Middle frontal gyrus (tissue), 1 donor: ENCODE results near the gene SEMA5A.

Experiments used
- DNase-seq: peaks from one replicate; pipeline ENCODE4 v3.0.0-alpha.2; 2015; ENCODE audit warnings: low spot score; ENCODE audit errors: extremely low spot score

Gene SEMA5A

GRCh38 chr5:9440517-9440916, 105.4 kb downstream of the SEMA5A start:
- no peak for DNase-seq

GRCh38 chr5:9439531-9440292, 106.2 kb downstream of the SEMA5A start:
- no peak for DNase-seq

- DNase-seq: no peak
Observed at GRCh38 chr5:9438596-9439354, 107.1 kb downstream of the SEMA5A start.

GRCh38 chr5:9437741-9438240, 108.1 kb downstream of the SEMA5A start:
- no peak for DNase-seq

- DNase-seq: no peak
Observed at GRCh38 chr5:9431496-9432258, 114.2 kb downstream of the SEMA5A start.

- no peak for DNase-seq
Observed at GRCh38 chr5:9431151-9431495, 114.8 kb downstream of the SEMA5A start.

- no peak for DNase-seq
Observed at GRCh38 chr5:9430306-9430705, 115.6 kb downstream of the SEMA5A start.

GRCh38 chr5:9429691-9430215, 116.1 kb downstream of the SEMA5A start:
- DNase-seq: no peak

GRCh38 chr5:9428272-9428671, 117.6 kb downstream of the SEMA5A start:
- DNase-seq: no peak

GRCh38 chr5:9425710-9426109, 120.2 kb downstream of the SEMA5A start:
- no peak for DNase-seq

- no peak for DNase-seq
Observed at GRCh38 chr5:9423571-9423970, 122.3 kb downstream of the SEMA5A start.

GRCh38 chr5:9421884-9422283, 124.0 kb downstream of the SEMA5A start:
- DNase-seq: no peak

- DNase-seq: no peak
Observed at GRCh38 chr5:9419794-9420193, 126.1 kb downstream of the SEMA5A start.

GRCh38 chr5:9415566-9415965, 130.3 kb downstream of the SEMA5A start:
- DNase-seq: no peak

- no peak for DNase-seq
Observed at GRCh38 chr5:9415091-9415490, 130.8 kb downstream of the SEMA5A start.

GRCh38 chr5:9411142-9411541, 134.7 kb downstream of the SEMA5A start:
- no peak for DNase-seq

- DNase-seq: no peak
Observed at GRCh38 chr5:9409413-9409960, 136.4 kb downstream of the SEMA5A start.

- no peak for DNase-seq
Observed at GRCh38 chr5:9408964-9409363, 136.9 kb downstream of the SEMA5A start.

GRCh38 chr5:9405196-9405754, 140.6 kb downstream of the SEMA5A start:
- no peak for DNase-seq

- no peak for DNase-seq
Observed at GRCh38 chr5:9401786-9402472, 143.9 kb downstream of the SEMA5A start.
